Gastrocnemius medialis (tissue), 4 donors: ENCODE data around the gene TPGS2. TPM values are rescaled to one million over a fixed set of nuclear protein-coding genes. Genes with fewer than 3 reads are reported as not detected.
A peak's percentile ranks its signal among the peaks of the same experiment; 100 is the strongest.

ENCODE experiments used
- ATAC-seq, 2 donors: fragments of 150-250 bp; one replicate each; pipeline ENCODE4 v1.9.1; 2016
- DNase-seq, 2 donors: peaks; one replicate each; pipeline ENCODE4 v3.0.0-alpha.2; 2019
- H3K27ac ChIP-seq, 4 donors: fragments of 200-600 bp; sonication (generic); 1 replicate in 1 of 4; 2 replicates in 3 of 4; pipeline ENCODE4 v1.5.1; 2016 to 2018; ENCODE audit warnings: mild to moderate bottlenecking in 2 of 4, moderate library complexity in 1 of 4
- H3K27me3 ChIP-seq, 3 donors: fragments of 200-600 bp; sonication (generic) in 2 of 3; 1 replicate in 1 of 3; 2 replicates in 2 of 3; pipeline versions ENCODE4 v1.5.1 to v1.6.0; 2016 to 2019; ENCODE audit warnings: mild to moderate bottlenecking in 1 of 3, moderate library complexity in 1 of 3
- H3K36me3 ChIP-seq, 2 donors: fragments of 200-600 bp; sonication (generic) in 1 of 2; one replicate each; pipeline ENCODE4 v1.5.1; 2017 to 2018
- H3K4me1 ChIP-seq, 2 donors: fragments of 200-600 bp; sonication (generic) in 1 of 2; one replicate each; pipeline ENCODE4 v1.5.1; 2016 to 2017; ENCODE audit warnings: mild to moderate bottlenecking in 2 of 2
- H3K4me3 ChIP-seq, 4 donors: fragments of 200-600 bp; sonication (generic) in 3 of 4; 1 replicate in 1 of 4; 2 replicates in 3 of 4; pipeline ENCODE4 v1.5.1; 2016 to 2019; ENCODE audit warnings: mild to moderate bottlenecking in 2 of 4
- H3K9me3 ChIP-seq, 3 donors: fragments of 200-600 bp; sonication (generic) in 2 of 3; 1 replicate in 1 of 3; 2 replicates in 2 of 3; pipeline ENCODE4 v1.5.1; 2016 to 2019
- POLR2A ChIP-seq, 2 donors: fragments of 450-650 bp; IDR thresholded peaks; one replicate each; pipeline ENCODE4 v1.6.1; 2017; ENCODE audit warnings: antibody characterized with exemption in 2 of 2, mild to moderate bottlenecking in 2 of 2, moderate library complexity in 2 of 2
- in situ Hi-C, 4 donors: fragments of 200-750 bp; cut with MboI; loops; one replicate each; pipeline versions ENCODE4 v1.15.0 to v1.8.0; 2017; ENCODE audit warnings: low sequenced_read_pairs in 4 of 4
- intact Hi-C: fragments of 100-400 bp; cut with DNase I; formaldehyde crosslinking; loops from one replicate; pipeline ENCODE4 v1.15.1; 2023; ENCODE audit warnings: low total_unique reads
- total RNA-seq, 4 donors: library from RNA; depleted of rRNA; stranded (reverse); fragments of >200 nt; gene quantifications; one replicate each; pipeline versions ENCODE4 v1.1.0 to v1.2.3, GENCODE V29; 2016
- TF ChIP-seq, protein P1 (sequence below), 5 experiments: fragments of 450-650 bp in 3 of 5; fragments of 200-600 bp in 2 of 5; sonication (generic) in 2 of 5; IDR thresholded peaks in 4 of 5; conservative IDR thresholded peaks in 1 of 5; 1 replicate in 4 of 5; 2 replicates in 1 of 5; pipeline ENCODE4 v1.5.1; 2016 to 2019; ENCODE audit warnings: antibody characterized with exemption in 5 of 5, mild to moderate bottlenecking in 3 of 5, moderate library complexity in 3 of 5

TPGS2 gene
- total RNA-seq, 4 donors from 2014 or later: 20.7 to 36.5 (median 28.2) TPM

DNA sequence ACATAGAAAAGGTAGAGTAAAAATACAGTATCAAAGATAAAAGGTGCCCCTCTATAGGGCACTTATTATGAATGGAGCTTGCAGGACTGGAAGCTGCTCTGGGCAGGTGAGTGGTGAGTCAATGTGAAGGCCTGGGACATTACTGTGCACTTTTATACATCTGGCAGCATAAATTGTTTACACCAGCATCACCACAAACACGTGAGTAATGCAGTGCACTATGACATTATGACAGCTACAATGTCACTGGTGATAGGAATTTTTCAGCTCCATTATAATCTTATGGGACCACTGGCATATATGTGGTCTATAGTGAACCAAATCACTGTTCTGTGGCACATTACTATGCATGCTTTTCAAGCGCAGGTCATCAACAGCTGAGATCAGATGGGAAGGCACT, 48.1 kb downstream of the TPGS2 start:
- Histone ChIP-seq H3K4me1 (peaks cover 32 to 35% of the 10 kb centered on the region in 2 donors), H3K9me3 (no peaks in the 10 kb centered on the region), H3K27me3 (no peaks in the 10 kb centered on the region), H3K4me3 (no peak overlapping the region), H3K27ac (no peak overlapping the region), H3K36me3 (no peaks in the 10 kb centered on the region)
- DNase-seq (no peak), ATAC-seq (peak in 1 of 2 donors; percentile 41)
- in situ Hi-C loops: no loop called here
- TF ChIP-seq, protein P1, sequence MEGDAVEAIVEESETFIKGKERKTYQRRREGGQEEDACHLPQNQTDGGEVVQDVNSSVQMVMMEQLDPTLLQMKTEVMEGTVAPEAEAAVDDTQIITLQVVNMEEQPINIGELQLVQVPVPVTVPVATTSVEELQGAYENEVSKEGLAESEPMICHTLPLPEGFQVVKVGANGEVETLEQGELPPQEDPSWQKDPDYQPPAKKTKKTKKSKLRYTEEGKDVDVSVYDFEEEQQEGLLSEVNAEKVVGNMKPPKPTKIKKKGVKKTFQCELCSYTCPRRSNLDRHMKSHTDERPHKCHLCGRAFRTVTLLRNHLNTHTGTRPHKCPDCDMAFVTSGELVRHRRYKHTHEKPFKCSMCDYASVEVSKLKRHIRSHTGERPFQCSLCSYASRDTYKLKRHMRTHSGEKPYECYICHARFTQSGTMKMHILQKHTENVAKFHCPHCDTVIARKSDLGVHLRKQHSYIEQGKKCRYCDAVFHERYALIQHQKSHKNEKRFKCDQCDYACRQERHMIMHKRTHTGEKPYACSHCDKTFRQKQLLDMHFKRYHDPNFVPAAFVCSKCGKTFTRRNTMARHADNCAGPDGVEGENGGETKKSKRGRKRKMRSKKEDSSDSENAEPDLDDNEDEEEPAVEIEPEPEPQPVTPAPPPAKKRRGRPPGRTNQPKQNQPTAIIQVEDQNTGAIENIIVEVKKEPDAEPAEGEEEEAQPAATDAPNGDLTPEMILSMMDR (IDR thresholded peaks at IDR 0.05 in 4 of 5, conservative IDR thresholded peaks at IDR 0.05 in 1 of 5): no peak
- TF ChIP-seq POLR2A (IDR thresholded peaks at IDR 0.05): no peak
- intact Hi-C loops: no loop called here

DNA sequence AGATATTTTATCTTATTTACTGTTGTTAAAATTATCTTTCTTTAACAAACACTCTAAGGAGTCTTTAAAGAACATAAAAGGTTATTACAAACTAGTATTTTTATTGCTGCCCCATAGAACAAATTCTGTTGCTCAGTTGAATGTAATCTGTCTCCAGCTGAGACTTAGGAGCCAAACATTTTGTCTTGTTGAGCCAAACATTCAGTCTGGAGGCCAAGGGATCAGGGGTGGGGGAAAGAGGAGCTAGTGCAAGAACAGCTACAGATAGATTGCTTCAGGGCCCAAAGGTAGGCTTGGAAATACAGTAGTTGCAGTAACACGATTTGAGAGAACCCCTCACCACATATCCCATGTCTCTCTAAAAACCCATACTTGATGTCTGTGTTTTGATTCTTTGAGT, 51.2 kb downstream of the TPGS2 start:
- peaks cover 24 to 29% of the 10 kb centered on the region in 2 donors for H3K4me1 ChIP-seq
- intact Hi-C loops: no loop called here
- in situ Hi-C loops: no loop called here
- H3K27ac ChIP-seq: peak overlapping the region; percentile 54 to 87 (median 82)
- DNase-seq (no peak), ATAC-seq (peak in 1 of 2 donors; percentile 32)
- TF ChIP-seq, protein P1 (IDR thresholded peaks at IDR 0.05 in 4 of 5, conservative IDR thresholded peaks at IDR 0.05 in 1 of 5): no peak
- TF ChIP-seq POLR2A (IDR thresholded peaks at IDR 0.05): no peak
- H3K27me3 ChIP-seq: no peaks in the 10 kb centered on the region
- no peak overlapping the region for H3K4me3 ChIP-seq
- no peaks in the 10 kb centered on the region for H3K9me3 ChIP-seq
- no peaks in the 10 kb centered on the region for H3K36me3 ChIP-seq

DNA sequence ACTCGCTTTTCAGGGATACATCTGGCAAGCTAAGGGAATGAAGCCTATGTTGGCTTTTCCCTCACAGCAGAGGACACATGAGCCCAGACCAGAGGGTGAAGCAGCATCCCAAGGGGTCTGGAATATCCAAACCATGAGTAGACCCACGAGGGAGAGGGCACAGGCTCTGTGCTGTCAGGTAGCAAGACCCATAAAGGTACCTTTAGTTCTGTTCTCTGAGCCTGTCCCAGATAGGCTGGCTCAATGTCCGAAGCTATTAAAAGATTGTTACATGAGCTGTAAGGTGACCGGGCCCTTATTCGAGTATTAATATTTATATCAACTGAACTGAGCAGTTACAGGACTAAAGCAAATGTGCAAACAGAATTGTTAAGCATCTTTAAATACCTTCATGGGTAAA, 52.2 kb downstream of the TPGS2 start:
- Histone ChIP-seq H3K27me3 (no peaks in the 10 kb centered on the region), H3K4me1 (peaks cover 24 to 29% of the 10 kb centered on the region in 2 donors), H3K27ac (peak overlapping the region; percentile 54 to 87 (median 82)), H3K36me3 (no peaks in the 10 kb centered on the region), H3K4me3 (no peak overlapping the region), H3K9me3 (no peaks in the 10 kb centered on the region)
- in situ Hi-C loops: no loop called here
- intact Hi-C loops: no loop called here
- TF ChIP-seq, protein P1 (IDR thresholded peaks at IDR 0.05 in 4 of 5, conservative IDR thresholded peaks at IDR 0.05 in 1 of 5): no peak
- no peak for TF ChIP-seq POLR2A (IDR thresholded peaks at IDR 0.05)
- ATAC-seq: peak; percentile 94 to 97
- peak; percentile 18 to 46 for DNase-seq

DNA sequence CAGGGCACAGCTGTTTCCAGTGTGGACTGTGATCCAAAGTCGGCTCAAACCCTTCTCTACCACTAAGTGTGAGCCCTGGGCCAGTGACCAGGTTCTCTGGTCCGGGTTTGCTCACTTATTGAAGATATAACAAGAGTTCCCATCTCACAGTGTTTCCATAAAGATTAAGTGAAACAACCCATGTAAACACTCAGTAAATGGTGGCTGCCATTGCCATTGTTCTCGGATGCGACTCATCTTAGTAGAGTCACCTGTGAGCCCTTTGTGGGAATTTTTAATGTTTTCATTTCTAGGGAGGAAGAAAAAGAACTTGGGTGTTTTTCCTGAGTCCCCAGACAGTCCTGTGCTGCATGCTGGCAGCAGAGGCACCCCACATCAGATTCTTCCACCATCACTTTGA, 53.4 kb downstream of the TPGS2 start:
- Histone ChIP-seq H3K4me3 (no peak overlapping the region), H3K27ac (peak overlapping the region in 3 of 4 donors; percentile 77 to 87 (median 86)), H3K4me1 (peaks cover 24 to 29% of the 10 kb centered on the region in 2 donors), H3K27me3 (no peaks in the 10 kb centered on the region), H3K9me3 (no peaks in the 10 kb centered on the region), H3K36me3 (no peaks in the 10 kb centered on the region)
- TF ChIP-seq POLR2A (IDR thresholded peaks at IDR 0.05): no peak
- TF ChIP-seq, protein P1 (IDR thresholded peaks at IDR 0.05 in 4 of 5, conservative IDR thresholded peaks at IDR 0.05 in 1 of 5): no peak
- in situ Hi-C loops: no loop called here
- ATAC-seq (no peak), DNase-seq (no peak)
- intact Hi-C loops: no loop called here

DNA sequence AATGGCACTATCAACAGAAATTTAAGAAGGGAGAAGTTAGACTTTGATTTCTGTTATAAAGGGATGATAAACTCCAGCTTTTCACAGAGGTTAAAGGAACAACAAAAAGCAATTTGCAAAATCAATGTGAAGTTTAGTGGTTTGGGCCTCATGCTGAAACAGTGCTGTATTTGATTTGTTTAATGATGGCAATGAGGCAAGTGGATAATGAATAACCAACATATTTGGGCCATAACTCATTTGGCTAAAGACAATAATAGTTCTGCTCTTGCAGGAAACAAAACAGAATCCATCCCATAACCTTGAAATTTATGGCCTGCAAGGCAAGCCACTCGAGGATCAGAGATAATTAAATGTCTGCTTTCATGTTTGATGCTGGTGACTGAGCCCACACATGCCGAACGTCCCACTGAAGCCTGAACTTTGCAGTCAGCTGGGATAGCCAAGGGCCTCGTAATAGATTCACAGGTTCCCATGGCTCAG, 56.5 kb downstream of the TPGS2 start:
- intact Hi-C loops: no loop called here
- Histone ChIP-seq H3K27ac (no peak overlapping the region), H3K27me3 (no peaks in the 10 kb centered on the region), H3K36me3 (no peaks in the 10 kb centered on the region), H3K4me1 (peaks cover 14 to 15% of the 10 kb centered on the region in 2 donors), H3K4me3 (no peak overlapping the region), H3K9me3 (no peaks in the 10 kb centered on the region)
- in situ Hi-C loops: no loop called here
- ATAC-seq: no peak
- TF ChIP-seq, protein P1 (IDR thresholded peaks at IDR 0.05 in 4 of 5, conservative IDR thresholded peaks at IDR 0.05 in 1 of 5): no peak
- TF ChIP-seq POLR2A (IDR thresholded peaks at IDR 0.05): no peak
- DNase-seq: no peak
